COLO829 (cell line): Measurements from ENCODE around the gene EIF3D.
A peak's percentile ranks its signal among the peaks of the same experiment; 100 is the strongest.

Experiments
- DNase-seq: peaks from one replicate; pipeline ENCODE4 v3.0.0; 2012; ENCODE audit warnings: low spot score

EIF3D gene

DNA sequence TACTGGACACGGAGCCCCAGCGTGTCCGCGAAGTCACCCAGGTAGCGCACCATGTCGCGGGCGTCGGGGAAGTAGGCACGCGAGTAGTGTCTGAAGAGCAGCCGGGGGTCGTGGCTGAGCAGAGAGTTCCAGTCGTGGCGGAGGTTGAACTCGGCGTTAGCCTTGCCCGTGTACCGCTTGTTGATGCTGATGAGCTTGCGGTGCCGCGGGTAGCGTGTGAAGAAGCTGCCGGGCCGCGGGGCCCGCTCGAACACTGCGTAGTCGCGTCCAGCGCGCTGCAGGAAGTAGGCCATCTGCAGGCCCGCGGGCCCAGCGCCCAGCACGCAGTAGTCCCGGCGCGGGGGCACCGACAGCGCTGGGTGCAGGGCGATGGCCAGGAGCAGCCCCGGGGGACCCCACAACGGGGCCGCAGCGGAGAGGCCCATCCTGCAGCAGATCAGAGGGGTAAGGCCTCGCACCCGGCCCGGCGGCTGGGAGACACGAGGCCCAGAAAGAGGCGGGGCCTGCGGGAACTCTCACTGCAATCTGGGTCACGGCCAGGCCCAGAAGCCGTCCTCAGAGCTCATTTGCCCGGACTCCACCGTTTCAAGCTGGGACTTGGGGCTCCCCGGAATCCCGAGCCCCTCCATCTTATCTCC, 22.8 kb downstream of the EIF3D start:
- no peak for DNase-seq

DNA sequence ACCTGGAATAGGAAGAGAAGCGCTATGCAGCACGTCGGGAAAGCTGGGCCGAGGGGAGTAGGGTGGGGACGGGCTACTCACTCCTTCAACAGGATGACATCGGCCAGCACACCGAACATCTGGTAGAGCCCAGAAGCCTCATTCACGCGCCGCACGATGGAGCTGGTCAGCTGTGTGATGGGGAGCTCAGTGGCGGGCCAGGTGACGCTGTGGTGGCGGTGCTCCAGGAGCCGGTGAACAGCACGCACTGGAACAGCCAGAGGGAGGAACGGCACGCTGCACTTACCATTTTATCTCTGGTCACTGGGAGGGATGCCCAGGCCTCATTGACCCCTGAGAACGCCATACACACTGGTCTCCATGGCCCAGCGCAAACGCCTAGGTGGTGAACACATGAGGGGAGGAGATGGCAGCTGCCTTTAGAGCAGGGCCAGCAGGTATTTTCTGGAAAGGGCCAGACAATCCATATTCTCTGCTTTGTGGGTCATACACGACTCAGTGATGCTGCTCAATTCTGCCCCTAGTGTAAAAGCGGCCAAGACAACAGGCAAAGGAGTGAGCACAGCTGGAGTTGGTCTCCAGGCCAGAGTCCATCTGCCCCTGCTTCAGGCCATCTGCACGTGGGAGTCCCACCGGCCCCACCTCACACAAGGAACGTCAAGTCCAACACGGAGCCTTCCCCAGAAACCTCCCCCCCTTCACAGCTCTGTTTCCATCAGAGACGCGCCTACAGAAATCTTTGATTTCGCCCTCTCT, 30.9 kb downstream of the EIF3D start:
- DNase-seq = no peak

DNA sequence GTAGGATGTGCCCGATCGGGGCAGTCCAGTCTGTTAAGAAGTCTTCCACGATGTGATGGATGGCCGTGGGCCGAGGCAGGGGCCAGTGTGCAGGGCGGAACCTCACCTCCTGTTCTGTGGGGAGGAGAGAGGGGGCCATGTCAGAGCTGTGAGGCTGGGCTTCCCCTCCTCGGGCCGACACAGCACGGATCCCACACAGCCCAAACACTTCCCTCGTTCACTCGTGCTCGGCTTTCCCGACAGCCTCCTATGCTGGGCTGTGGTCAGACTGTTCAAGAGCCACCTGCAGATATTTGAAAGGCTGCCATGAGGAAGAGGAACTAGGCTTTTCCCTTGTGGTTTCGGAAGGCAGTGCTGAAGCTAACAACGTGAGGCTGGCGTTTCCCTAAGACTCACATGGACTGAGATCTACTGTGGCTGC, 35.3 kb downstream of the EIF3D start:
- no peak for DNase-seq

DNA sequence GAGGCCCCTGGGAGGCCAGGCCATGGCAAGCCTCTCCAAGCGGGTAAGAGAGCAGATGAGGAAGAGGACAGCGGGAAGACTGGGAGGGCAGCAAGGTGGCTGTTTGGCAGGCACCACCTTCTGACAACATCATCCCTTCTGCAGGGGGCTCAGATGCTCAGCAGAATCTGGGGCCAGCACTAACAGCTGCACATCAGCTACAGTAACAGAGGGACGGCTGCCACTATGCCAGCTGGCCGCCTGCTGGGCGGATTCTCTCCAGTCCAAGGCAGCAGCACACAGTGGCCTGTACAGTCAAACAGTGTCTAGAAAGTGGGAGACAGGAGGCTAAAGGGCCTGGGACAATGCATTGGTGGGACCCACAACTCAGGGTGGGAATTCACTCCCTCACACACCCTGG, 36.9 kb downstream of the EIF3D start:
- no peak for DNase-seq

DNA sequence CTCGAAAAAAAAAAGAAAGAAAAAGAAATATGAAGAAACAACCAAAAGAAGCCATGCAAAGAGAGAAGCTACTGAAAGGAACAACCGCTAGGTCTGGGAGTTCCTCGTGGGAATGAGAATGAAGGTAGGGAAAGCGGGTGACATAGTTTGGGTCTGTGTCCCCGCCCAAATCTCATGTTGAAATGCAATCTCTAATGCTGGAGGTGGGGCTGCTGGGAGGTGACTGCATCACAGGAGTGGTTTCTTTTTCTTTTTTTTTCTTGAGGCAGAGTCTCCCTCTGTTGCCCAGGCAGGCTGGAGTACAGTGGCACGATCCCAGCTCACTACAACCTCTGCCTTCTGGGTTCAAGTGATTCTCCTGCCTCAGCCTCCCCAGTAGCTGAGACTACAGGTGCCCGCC, 37.8 kb downstream of the EIF3D start:
- DNase-seq = no peak

DNA sequence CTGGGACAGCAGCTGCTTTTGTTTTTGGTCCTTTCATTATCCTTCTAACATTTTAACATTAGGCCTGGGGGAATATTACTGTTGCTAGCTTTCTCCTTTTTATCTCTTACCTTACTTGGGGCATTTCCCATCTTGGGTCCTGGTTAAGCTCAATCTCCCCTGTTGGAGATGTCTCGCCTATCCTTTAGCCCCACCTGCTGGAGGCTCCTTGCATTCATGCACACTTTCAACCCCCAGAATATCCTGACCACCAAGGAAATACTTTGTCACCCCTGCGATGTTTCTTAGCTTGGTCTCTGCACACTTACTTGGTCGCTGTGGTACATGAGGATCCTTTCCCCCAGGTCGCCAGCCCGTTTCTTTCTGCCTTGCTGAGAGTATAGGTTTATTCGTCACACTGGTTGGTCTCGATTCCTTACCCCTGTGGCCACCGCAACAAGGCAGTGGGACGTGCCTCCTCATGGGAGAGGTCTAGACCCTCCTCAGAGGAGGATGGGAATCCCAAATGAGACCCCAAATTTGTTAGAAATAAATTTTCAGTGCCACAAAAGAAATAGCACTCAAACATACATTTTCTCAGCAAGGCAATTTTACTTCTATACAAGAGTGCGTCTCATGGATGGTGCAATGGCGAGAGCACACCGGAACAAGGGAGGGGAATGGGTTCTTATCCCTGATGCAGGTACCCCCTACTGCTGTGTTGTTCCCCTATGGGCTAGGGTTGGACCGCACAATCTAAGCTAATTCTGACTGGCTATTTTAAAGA, 42.2 kb downstream of the EIF3D start:
- no peak for DNase-seq

DNA sequence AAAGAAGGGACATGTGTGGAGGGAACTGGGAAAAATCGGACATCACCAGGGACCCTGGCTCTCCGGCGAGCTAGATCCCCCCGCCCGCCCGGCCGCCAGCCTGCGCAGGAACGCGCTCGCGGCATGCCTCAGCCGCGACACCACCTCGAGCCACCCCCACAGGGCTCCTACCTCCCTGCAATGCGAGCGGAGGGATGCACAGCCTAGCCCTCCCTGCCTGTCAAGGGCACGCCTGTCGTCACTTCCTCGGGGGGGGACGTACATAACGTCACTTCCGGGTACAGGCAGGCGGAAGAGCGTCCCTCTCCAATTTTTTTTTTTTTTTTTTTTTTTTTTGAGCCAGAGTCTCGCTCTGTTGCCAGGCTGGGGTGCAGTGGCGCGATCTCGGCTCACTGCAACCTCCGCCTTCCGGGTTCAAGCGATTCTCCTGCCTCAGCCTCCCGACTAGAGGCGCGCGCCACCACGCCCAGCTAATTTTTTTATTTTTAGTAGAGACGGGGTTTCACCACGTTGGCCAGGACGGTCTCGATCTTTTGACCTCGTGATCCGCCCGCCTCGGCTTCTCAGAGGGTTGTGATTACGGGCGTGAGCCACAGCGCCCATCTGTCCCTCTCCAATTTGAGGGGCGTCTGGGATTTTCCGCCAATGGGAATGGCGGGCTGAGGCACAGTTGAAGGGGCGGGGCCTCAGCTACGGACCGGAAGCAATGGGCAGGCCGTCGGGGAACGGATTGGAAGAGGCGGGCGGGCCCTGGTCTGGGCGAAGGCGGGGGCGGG, 47.4 kb downstream of the EIF3D start, which contains the start of gene TXN2:
Gene TXN2, minus strand, starts transcription at position 248 of the 776 bp plus-strand sequence. CDS start 803 bp downstream, outside the sequence.
- peak; percentile 98 for DNase-seq

DNA sequence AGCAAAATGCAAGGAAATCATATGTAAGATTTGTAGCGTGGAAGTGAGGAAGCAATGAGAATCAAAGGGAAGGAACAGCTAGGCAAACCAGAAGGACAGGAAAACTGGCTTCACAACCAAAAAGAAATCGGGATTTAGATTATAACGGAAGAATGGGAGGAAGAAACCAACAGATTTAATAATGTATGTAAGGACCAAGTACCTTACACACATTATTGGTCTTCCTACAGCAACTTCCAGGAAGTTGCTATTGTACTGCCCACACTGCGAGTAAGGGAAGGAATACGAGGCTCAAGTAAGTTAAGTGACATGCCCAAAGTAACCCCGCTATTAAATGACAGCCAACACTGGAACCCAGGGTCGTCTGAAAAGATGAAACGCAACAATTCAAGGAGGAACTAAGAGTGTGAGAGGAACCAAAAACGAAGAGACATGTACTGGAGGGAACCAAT, 48.0 kb downstream of the EIF3D start:
- DNase-seq = peak; percentile 95

DNA sequence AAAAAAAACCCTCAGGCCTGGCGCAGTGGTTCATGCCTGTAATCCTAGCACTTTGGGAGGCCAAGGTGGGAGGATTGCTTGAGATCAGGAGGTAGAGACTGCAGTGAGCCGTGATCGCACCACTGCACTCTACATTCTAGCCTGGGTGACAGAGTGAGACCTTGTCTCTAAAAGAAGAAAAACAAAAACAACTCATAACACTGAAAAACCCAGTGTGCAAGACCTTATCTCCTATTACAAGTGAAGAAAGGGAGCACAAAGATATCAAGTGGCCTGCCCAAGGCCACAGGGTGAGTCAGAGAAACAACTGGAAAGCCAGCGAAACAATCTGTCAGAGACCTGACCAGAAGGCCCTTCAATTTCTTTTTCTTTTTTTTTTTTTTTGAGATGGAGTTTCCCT, 50.0 kb downstream of the EIF3D start:
- no peak for DNase-seq

DNA sequence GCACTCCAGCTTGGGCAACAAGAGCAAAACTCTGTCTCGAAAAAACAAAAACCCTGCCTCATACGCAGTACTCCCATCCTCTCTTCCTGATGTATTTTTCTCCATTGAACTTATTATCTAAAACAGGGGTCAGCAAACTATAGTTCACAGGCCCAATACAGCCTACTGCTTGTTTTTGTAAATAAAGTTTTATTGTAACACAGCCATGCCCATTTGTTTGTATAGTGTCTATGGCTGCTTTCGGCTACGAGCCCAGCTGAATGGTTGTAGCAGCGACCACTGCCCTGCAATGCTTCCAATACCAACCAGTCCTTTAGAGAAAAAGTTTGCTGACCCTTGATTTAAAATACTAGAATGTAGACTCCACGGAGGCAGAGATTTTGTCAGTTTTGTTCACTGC, 53.6 kb downstream of the EIF3D start:
- DNase-seq = no peak

DNA sequence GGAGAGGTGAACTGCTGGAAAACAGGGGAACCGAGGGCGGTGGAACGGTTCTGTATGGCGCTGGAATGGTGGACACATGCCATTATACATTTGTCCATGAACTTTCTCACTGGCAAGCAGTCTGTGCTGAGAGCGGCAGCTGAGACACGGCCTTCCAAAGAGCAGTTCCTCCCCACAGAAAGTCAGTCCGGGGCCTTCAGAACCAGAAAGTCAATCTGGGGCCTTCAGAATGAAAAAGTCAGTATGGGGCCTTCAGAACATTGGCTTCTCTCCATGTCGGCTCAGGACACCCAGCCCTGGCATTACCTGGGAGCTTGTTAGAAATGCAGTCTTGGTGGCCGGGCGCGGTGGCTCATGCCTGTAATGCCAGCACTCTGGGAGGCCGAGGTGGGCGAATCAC, 56.3 kb downstream of the EIF3D start:
- DNase-seq = no peak

DNA sequence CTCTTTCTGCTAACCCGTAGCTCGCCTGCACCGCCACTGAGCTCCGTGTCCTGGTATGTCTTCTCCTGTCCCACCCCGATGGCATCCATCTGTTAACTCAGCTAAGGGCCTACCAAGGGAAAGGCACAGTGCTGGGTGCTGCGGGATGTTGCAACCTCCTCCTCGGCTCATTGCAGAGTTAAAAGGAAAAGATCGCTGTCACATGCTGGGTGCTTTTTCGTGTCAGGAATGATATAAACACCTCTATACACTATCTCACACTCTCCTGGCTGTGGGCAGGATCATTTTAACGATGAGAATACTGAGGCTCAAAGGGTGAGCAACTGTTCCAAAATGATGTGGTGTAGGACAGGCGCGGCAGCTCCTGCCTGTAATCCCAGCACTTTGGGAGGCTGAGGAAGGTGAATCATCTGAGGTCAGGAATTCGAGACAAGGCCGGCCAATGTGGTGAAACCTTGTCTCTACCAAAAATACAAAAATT, 57.6 kb downstream of the EIF3D start:
- DNase-seq = no peak

DNA sequence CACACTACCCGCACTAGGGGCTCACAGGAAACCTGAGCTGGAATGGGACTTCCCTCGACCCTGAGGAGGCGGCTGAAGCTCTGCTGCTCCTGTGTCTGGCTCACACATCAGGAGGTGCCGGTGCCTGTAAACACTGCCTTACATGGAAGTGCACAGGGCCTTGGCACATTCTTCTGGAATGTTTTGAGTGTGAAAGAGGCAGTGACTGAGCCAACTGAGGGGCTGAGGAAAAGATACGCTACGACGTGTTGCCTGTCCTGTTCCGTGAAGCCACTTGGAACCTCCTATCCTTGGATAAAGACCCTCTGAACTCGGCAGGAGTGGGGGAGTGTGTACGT, 58.0 kb downstream of the EIF3D start:
- DNase-seq = no peak

DNA sequence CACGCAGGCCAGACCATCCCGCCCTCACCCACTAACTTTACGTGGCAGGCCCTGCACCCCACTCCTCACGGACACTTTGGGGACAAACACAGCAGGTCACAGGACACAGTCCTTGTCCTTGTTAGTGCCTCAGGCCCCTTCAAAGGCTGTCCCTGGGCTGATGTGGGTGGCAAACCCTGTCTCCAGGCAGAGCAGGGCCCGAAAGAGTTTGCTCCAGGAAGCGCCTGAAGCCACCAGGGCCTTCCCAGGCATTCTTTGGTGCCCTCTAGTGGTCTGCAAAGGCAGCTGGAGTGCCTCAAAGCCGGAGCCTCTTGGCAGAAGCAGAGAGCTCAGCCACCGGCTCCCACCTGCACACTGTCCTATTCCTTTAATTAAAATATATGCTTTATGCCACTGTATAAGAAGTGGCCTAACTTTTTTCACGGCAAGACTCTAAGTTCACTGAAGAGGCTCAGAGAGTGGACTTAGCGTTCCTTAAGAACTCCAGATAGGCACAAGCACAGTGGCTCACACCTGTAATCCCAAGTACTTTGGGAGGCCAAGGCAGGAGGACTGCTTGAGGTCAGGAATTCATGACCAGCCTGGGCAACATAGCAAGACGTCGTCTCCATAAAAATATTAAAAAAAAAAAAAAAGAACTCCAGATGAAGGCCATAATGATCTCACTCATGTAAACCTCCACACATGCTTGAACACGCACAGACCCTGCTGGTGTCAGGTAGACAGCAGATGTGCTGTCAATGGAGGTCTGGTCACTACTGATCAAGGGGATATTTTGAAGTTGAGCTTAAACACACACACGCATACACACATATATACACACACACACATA, 58.6 kb downstream of the EIF3D start:
- DNase-seq = peak; percentile 85

DNA sequence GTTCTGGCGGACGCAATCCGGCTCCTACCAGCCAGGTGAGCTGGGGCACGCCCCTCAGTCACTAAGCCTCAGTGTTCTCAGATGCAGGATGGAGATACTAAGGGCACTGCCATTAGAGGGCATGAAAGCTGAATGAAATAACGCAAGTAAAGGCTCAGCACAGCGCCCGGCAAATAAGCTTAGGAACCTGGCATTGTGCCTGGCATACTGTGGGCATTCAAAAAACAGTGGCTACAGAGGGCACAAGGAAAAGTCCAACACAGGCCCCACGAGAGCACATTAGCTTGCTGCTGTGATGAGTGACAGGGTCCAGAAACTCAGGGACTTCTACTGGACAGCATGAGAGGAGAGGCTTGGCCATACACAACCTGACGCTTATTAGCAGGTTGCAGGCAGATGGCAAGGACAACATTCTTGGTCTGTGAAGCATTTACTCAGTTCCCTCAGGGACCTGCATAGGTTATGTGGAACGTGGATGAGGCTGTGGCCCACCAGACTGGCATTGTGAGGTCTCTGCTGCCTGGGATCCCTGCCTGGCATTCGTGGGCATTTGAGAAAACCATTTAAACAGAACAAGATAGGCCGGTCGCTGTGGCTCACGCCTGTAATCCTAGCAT, 59.8 kb downstream of the EIF3D start:
- DNase-seq = no peak

DNA sequence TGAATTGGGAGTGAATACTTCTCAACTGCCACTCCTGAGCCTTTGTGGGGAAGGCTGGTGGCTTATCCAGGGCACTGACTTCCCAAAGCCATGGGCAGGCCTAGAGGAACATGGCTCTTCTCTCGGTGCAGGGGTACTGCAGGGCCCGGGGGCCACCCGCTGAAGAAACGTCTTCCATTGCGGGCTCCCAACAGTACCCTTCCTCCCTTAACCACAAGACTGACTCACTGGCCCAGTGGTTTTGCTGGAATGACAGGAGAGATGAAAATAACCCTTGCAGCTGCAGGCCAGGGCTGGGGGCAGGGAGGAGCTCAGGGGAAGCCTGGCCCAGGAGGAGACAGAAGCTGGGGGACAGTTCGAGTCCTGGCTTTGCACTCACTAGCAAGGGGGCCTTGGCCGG, 61.0 kb downstream of the EIF3D start:
- peak; percentile 68 for DNase-seq

DNA sequence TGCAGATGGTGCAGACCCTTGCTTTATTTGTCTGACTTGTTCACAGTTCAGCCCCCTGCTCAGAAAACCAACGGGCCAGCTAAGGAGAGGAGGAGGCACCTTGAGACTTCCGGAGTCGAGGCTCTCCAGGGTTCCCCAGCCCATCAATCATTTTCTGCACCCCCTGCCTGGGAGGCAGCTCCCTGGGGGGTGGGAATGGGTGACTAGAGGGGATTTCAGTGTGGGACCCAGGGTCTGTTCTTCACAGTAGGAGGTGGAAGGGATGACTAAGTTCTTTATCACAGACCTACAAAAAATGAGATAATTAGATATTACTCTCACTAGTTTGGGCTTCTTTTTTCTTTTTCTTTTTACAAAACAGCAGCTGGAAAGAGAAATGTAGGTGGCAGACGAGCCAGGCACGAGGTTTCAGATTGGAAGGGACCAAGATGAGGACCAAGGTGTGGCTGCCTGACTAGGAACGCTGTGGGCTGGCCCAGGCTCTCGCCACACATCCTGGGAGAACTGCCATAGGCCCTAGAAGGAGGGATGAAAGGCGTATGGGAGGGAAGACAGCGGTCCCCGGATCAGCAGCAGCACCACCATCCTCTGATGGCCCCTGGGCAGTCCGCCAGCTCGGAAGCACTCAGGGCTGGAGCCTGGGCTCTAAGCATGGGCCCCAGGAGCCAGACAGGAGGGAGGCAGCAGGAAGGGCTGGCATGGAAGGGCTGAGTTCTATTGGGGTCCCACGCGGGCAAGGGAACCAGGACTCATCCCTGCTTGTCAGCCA, 61.7 kb downstream of the EIF3D start:
- no peak for DNase-seq

DNA sequence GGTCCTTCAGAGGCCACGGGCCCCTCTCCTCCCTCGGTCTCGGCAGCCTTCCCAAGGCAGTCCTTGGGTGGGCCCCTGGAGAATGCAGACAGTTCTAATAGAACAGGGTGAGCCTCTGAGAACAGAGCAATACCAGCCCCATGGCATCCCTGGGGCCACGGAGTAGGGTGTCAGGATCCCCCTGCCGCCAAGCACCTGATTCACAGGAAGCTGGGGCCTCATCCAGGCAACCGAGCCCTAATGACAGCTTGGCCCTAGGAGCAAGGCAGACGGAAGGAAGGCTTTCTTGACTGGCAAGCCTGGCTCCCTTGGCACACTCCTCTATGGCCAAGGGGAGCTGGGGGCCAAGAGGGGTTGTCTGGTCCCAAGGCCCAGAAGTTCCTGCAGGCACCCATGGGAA, 62.7 kb downstream of the EIF3D start:
- no peak for DNase-seq

DNA sequence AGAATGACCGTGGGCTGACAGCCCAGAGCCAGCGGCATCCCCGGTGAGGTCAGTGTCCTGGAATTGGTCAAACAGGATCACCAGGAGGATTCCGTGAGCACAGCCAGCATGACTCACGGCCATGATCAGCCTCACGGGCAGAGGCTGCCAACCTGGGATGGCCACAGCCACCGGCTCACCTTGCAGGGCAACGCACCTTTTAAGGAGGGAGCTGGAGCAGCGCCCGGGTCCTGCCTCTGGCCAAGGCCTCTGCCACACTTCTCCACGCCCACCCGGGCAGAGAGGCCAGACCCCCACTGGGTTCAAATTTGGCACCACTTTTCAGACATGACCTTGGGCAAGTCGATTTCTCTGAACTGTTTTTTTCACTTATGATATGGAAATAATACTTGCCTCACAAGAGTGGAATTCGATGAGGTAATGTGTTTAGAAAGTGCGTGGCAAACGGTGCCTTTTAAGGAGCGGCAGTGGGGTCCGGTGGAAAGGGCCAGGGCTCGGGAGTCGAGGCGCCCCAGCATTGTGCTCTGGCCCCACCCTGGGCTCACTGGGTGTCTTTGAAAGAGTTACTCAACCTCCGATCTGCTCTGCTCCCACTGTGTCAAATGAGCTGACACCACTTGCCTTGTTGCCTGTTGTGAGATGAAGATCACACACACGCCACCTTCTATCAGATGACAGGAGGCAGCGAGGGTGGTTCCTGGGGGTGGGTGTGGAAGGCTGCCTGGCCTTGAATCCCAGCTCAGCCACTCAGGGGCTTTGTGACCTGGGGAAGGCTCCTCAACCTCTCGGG, 63.5 kb downstream of the EIF3D start:
- no peak for DNase-seq
